Measurements from ENCODE around the gene GLOD5. TPM values are rescaled to one million over a fixed set of nuclear protein-coding genes. Genes with fewer than 3 reads are reported as not detected.

GLOD5 gene
- total RNA-seq, 1 donor from 2014 or later = not detected

DNA sequence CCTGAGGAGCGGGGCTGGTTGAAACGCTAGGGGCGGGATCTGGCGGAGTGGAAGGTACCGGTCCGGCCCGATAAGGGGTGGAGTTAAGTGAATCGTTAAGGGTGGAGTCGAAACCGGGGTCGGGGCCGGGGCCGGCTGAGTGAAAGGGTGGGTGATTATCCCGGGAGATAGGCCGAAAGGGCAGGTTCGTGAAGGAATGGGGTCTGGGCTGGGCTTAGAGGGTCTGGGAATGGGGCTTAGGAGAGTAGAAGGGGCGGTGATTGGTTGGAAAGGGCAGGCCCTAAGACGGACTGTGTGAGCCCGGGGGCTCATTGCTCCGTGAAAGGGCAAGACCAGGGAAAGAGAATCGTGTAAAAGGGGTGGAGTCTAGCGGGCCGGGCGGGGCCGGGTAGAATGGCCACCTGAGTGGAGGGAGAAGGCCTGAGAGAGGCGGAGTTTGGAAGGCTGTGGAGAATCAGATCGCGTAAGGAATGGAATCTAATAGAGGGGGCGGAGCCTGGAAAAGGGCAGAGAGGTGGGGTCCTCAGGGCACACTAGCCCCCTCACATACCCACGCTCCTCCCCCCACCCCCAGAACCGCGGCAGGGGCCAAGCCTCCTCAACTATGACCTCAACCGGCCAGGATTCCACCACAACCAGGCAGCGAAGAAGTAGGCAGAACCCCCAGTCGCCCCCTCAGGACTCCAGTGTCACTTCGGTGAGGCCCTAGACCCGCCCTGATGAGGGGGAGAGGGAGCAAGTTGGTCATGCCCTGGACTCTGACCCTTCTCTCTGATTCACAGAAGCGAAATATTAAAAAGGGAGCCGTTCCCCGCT is 40.8 kb downstream of the GLOD5 start:
- peak overlapping the region; percentile 87 for H3K4me2 ChIP-seq (ENCODE audit: low read length)
- H3K27ac ChIP-seq (ENCODE audit: low read depth, low read length) = peak overlapping the region; percentile 95
- peaks cover 10% of the 10 kb centered on the region for H3K4me1 ChIP-seq (ENCODE audit: insufficient read depth, low read length)
- DNase-seq (ENCODE audit: low read depth) (peak; percentile 67), FAIRE-seq (no peak)
- Mint-ChIP-seq H3K4me3 (ENCODE audit: unreplicated experiment) (peak overlapping the region; percentile 95), H3K9me3 (ENCODE audit: unreplicated experiment) (no peaks in the 10 kb centered on the region), H3K27ac (ENCODE audit: unreplicated experiment) (peak overlapping the region; percentile 100), H3K4me1 (ENCODE audit: low read depth, unreplicated experiment) (peaks cover 3% of the 10 kb centered on the region), H3K27me3 (ENCODE audit: low read depth, unreplicated experiment) (no peaks in the 10 kb centered on the region), H3K36me3 (ENCODE audit: low read depth, unreplicated experiment) (no peaks in the 10 kb centered on the region)
- H3K79me2 ChIP-seq (ENCODE audit: insufficient read depth, low read length) = no peaks in the 10 kb centered on the region
- no peaks in the 10 kb centered on the region for H3K27me3 ChIP-seq (ENCODE audit: insufficient read depth, low read length)
- no peaks in the 10 kb centered on the region for H3K9me3 ChIP-seq (ENCODE audit: insufficient read depth, low read depth, low read length)
- no peaks in the 10 kb centered on the region for H3K36me3 ChIP-seq (ENCODE audit: insufficient read depth, low read length)
- peak overlapping the region; percentile 68 for H3K4me3 ChIP-seq (ENCODE audit: insufficient read depth, low read depth, low read length)
- peak overlapping the region; percentile 96 for H3K9ac ChIP-seq (ENCODE audit: low read length)
- no peak for TF ChIP-seq EZH2 (IDR thresholded peaks at IDR 0.05; ENCODE audit: insufficient read depth, low read length)
- no peak for TF ChIP-seq CTCF (IDR thresholded peaks at IDR 0.05; ENCODE audit: insufficient read depth, low read depth, low read length)
- H4K20me1 ChIP-seq (ENCODE audit: insufficient read depth, low read length) = no peaks in the 10 kb centered on the region
- H2AFZ ChIP-seq (ENCODE audit: low read depth, low read length) = peak overlapping the region; percentile 44

GRCh38 chrX:48802905-48803200 is 41.3 kb downstream of the GLOD5 start:
- Mint-ChIP-seq H3K9me3 (ENCODE audit: unreplicated experiment) (no peaks in the 10 kb centered on the region), H3K27ac (ENCODE audit: unreplicated experiment) (peak overlapping the region; percentile 100), H3K36me3 (ENCODE audit: low read depth, unreplicated experiment) (no peaks in the 10 kb centered on the region), H3K4me1 (ENCODE audit: low read depth, unreplicated experiment) (peaks cover 3% of the 10 kb centered on the region), H3K27me3 (ENCODE audit: low read depth, unreplicated experiment) (no peaks in the 10 kb centered on the region), H3K4me3 (ENCODE audit: unreplicated experiment) (peak overlapping the region; percentile 95)
- H3K36me3 ChIP-seq (ENCODE audit: insufficient read depth, low read length) = no peaks in the 10 kb centered on the region
- peak overlapping the region; percentile 87 for H3K4me2 ChIP-seq (ENCODE audit: low read length)
- H2AFZ ChIP-seq (ENCODE audit: low read depth, low read length) = no peak overlapping the region
- no peak overlapping the region for H3K27ac ChIP-seq (ENCODE audit: low read depth, low read length)
- FAIRE-seq (no peak), DNase-seq (ENCODE audit: low read depth) (no peak)
- TF ChIP-seq CTCF (IDR thresholded peaks at IDR 0.05; ENCODE audit: insufficient read depth, low read depth, low read length) = no peak
- no peak for TF ChIP-seq EZH2 (IDR thresholded peaks at IDR 0.05; ENCODE audit: insufficient read depth, low read length)
- peaks cover 10% of the 10 kb centered on the region for H3K4me1 ChIP-seq (ENCODE audit: insufficient read depth, low read length)
- H3K9me3 ChIP-seq (ENCODE audit: insufficient read depth, low read depth, low read length) = no peaks in the 10 kb centered on the region
- H4K20me1 ChIP-seq (ENCODE audit: insufficient read depth, low read length) = no peaks in the 10 kb centered on the region
- no peaks in the 10 kb centered on the region for H3K79me2 ChIP-seq (ENCODE audit: insufficient read depth, low read length)
- peak overlapping the region; percentile 68 for H3K4me3 ChIP-seq (ENCODE audit: insufficient read depth, low read depth, low read length)
- no peaks in the 10 kb centered on the region for H3K27me3 ChIP-seq (ENCODE audit: insufficient read depth, low read length)
- peak overlapping the region; percentile 96 for H3K9ac ChIP-seq (ENCODE audit: low read length)

GRCh38 chrX:48806081-48806480 is 44.5 kb downstream of the GLOD5 start:
- no peak overlapping the region for H2AFZ ChIP-seq (ENCODE audit: low read depth, low read length)

More at GRCh38 chrX:48806081-48806480, 44.5 kb downstream of the GLOD5 start:
- H3K27me3 Mint-ChIP-seq (ENCODE audit: low read depth, unreplicated experiment) = no peaks in the 10 kb centered on the region
- peak overlapping the region; percentile 58 for H3K27ac Mint-ChIP-seq (ENCODE audit: unreplicated experiment)
- Histone ChIP-seq H3K79me2 (ENCODE audit: insufficient read depth, low read length) (no peaks in the 10 kb centered on the region), H4K20me1 (ENCODE audit: insufficient read depth, low read length) (no peaks in the 10 kb centered on the region), H3K27me3 (ENCODE audit: insufficient read depth, low read length) (no peaks in the 10 kb centered on the region), H3K36me3 (ENCODE audit: insufficient read depth, low read length) (no peaks in the 10 kb centered on the region), H3K9ac (ENCODE audit: low read length) (no peak overlapping the region), H3K27ac (ENCODE audit: low read depth, low read length) (no peak overlapping the region), H3K4me1 (ENCODE audit: insufficient read depth, low read length) (peaks cover 5% of the 10 kb centered on the region), H3K9me3 (ENCODE audit: insufficient read depth, low read depth, low read length) (no peaks in the 10 kb centered on the region), H3K4me2 (ENCODE audit: low read length) (no peak overlapping the region), H3K4me3 (ENCODE audit: insufficient read depth, low read depth, low read length) (no peak overlapping the region)
- FAIRE-seq = peak; percentile 77
- no peak for DNase-seq (ENCODE audit: low read depth)
- no peak overlapping the region for H3K4me3 Mint-ChIP-seq (ENCODE audit: unreplicated experiment)
- no peak for TF ChIP-seq CTCF (IDR thresholded peaks at IDR 0.05; ENCODE audit: insufficient read depth, low read depth, low read length)
- no peak for TF ChIP-seq EZH2 (IDR thresholded peaks at IDR 0.05; ENCODE audit: insufficient read depth, low read length)
- no peaks in the 10 kb centered on the region for H3K9me3 Mint-ChIP-seq (ENCODE audit: unreplicated experiment)
- H3K36me3 Mint-ChIP-seq (ENCODE audit: low read depth, unreplicated experiment) = no peaks in the 10 kb centered on the region
- H3K4me1 Mint-ChIP-seq (ENCODE audit: low read depth, unreplicated experiment) = no peaks in the 10 kb centered on the region
